TTC549 (cell line): ENCODE measurements around the gene PPP2R5B.

Experiments
- FAIRE-seq: peaks from 2 replicates; lab custom pipeline; 2012; peaks lifted over from hg19 to GRCh38; lab: Jason Lieb, UNC

PPP2R5B gene

GRCh38 chr11:64908766-64909165 lies 15.7 kb upstream of the PPP2R5B start:
- no peak for FAIRE-seq

- FAIRE-seq = no peak
Measured at GRCh38 chr11:64909653-64910343, 14.7 kb upstream of the PPP2R5B start.

DNA sequence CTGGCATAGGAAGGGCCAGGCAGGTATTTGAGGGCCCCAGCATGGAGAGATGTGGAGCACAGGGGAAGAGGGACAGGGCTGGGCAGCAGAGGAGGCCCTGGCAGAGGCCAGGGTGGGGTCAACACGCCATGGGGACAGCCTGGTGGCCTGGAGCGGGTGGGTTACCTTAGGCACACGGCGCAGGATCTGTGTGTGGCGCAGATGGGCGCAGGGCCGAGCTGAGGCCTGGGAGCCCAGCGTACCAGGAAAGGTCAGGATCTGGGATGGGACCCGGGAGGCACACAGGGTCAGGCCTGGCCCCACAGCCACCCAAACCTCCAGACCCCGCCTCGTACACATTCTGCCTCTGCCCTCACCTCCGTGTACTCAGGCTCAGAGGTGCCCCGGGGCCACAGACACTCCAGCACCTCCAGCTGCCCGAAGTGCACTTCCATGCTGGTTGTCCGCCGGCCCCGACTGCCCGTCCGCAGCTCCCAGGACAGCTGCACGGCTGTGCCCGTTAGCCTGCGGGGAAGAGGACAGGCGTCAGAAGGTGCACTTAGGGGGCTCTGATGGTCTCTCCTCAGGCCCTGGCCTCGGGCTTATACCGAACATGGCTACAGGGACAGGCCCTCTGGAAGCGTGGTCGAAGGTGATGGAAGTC lies 13.9 kb upstream of the PPP2R5B start:
- FAIRE-seq = no peak

- FAIRE-seq = no peak
Measured at GRCh38 chr11:64911142-64911541, 13.3 kb upstream of the PPP2R5B start.

DNA sequence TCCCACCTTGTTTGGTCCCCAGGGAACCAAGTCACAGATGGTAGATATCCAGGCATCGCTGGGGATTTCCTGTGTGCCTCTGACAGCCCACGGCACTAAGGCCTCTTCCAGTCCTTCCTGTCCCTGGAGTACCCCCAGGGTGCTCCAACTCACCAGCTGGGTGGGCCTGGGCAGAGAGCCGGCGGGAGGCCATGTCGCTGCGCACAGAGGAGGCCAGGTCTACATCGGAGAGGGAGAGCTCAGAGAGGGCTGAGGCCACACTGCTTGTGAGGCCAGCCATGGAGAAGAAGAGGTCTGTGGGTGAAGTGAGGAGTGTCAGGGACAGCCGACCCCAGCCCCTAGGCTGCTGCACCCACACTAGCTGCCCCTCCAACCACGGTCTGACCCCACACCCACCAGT lies 12.8 kb upstream of the PPP2R5B start:
- FAIRE-seq = no peak

DNA sequence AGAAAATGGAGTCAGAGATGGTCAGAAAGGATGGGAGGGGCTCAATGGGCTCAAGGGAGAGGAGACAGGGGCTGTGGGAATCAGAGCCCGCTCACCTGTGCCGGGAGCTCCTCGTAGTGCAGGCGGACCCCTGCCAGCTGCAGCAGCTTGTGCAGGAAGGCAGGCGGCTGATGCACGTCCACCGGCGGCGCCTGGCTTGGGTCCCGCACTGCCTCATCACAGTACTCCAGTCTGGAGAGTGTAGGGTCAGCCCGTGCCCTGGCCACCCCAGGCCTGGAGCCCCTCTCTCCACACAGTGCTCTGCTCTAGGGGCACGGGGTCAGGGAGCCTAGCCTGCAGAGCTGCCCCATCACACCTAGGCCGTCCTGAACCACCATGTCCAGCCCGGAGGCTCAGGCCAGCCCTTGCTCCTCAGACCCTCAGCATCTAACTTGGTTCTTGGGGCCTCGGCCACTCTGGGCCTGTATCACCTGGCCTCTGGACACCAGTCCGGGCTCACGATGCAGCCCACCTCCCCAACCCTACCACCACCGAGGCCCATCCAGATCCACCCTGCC lies 11.2 kb upstream of the PPP2R5B start:
- FAIRE-seq = no peak

GRCh38 chr11:64914123-64914522 lies 10.4 kb upstream of the PPP2R5B start:
- FAIRE-seq = no peak

DNA sequence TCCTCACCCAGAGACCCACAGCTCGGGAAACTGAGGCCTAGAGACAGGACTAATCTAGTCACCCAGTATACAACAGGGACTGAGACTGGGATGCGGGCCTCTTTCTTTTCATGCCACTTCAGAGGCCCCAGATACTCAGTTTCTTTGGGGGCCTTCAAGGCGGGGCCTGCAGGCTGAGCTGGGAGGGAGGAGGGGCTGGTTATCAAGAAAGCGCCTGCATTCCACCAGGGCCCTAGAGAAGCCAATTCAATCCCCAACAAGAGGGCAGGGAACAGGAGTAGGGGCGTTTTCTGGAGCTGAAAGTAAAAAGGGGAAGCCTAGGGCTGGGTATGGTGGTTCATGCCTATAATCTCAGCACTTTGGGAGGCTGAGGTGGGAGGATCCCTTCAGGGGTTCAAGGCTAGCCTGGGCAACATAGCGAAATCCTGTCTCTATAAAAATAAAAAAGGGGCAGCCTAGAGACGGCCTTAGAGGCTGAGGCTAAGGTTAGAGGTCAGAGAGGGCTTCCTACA lies 9.1 kb upstream of the PPP2R5B start:
- no peak for FAIRE-seq

- no peak for FAIRE-seq
Measured at GRCh38 chr11:64916040-64916774, 8.3 kb upstream of the PPP2R5B start.

DNA sequence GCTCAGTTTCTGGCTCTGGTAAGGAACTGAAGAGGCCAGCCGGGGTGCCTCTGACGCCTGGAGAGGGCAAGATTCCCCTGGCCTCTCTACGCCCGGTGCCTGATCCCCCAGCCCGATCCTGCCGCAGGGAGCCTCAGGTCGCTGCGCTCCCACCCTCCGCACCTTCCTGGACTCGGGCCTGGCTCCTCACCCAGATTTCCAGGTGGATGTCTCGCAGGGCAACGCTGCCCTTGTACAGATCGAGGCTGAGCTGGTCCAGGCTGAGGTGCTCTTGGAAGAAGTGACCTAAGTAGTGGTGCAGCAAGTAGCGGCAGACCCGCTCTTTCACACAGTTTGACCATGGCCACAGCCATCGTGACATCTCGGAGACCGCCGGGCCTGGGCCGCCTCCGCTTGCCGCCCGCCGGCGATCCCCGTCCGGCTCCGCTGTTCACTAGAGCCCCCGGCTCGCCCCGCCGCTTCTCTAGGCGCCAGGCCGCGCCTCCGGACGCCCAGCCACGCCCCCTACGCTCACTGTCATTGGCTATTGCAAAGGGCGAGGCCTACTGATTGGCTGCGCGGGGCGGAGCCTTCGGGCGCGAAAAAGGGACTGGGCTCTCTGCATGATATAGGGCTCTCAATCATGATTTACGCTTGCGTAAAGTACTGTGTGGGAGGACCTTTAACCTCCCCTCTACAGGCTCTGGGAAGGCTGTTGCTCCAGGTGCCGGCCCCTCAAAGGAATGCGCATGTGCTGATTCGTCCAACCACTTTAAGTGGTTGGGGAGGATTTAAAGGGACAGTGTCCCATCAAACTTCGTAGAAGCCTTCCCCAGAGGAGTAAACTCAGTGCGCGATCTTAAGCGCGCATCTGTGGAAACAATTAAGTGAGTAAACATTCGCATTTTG lies 7.5 kb upstream of the PPP2R5B start, which contains the start of gene ATG2A:
Gene ATG2A, minus strand, starts transcription at position 435 of the 888 bp plus-strand sequence. Its CDS starts 74 bp downstream, at position 361.
- FAIRE-seq = peak; percentile 97

GRCh38 chr11:64917663-64917995 lies 6.9 kb upstream of the PPP2R5B start:
- FAIRE-seq = no peak

DNA sequence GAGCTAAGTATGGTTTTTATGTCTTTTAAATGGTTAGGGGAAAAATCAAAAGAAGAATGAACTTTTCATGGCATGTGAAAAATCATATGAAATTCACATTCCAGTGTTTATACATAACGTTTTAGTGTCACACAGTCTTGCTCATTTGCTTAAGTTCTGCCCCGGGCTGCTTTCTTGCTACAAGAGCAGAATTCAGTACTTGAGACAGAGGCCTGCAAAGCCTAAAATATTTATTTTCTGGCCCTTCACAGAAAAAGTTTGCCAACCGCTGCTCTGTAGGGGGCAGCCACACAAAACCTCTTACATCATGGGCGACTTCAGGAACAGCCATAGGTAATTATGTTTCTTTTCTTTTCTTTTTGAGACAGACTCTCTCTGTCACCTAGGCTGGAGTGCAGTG lies 6.5 kb upstream of the PPP2R5B start:
- no peak for FAIRE-seq

DNA sequence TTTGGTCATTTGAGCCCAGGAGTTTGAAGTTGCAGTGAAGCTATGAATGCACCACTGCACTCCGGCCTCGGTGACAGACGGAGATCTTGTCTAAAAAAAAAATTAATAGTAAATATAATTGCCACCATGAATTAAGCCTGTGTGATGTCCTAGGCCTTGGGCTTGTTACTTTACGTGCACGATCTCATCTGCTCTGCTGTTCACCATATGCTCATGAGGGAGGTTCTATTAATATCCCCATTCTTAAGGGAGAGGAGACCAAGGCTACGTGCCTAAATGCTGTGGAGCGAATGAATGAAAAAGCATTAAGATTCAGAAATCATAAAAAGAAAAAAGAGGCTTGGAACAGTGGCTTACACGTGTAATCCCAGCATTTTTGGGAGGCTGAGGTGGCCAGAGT lies 4.9 kb upstream of the PPP2R5B start:
- no peak for FAIRE-seq

- no peak for FAIRE-seq
Measured at GRCh38 chr11:64920124-64920523, 4.4 kb upstream of the PPP2R5B start.

- FAIRE-seq = no peak
Measured at GRCh38 chr11:64921384-64921783, 3.1 kb upstream of the PPP2R5B start.

DNA sequence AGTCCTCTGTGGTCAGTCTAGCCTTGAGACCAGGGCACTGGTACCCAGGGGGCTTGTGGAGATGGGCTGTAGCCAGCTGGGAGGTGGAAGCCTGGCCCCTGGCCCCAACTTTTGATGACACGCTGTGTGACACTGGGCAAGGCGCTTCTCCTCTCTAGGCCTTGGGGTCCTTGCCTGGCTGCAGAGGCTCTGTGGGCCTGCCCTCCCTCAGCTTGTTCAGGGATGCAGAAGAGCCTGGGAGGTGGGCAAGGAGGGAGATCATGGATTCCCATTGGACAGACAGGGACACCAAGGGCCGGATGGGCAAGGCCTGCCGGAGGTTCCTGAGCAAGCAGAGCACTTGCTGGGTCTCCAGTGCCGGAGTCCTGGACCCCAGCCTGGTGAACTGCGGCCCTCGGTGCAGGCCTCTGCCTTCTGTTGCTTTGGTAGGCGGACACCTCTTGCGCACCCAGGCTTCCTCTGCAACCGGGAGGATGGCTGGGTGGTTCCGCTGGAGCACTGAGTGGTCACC lies 1.3 kb upstream of the PPP2R5B start:
- FAIRE-seq = no peak

DNA sequence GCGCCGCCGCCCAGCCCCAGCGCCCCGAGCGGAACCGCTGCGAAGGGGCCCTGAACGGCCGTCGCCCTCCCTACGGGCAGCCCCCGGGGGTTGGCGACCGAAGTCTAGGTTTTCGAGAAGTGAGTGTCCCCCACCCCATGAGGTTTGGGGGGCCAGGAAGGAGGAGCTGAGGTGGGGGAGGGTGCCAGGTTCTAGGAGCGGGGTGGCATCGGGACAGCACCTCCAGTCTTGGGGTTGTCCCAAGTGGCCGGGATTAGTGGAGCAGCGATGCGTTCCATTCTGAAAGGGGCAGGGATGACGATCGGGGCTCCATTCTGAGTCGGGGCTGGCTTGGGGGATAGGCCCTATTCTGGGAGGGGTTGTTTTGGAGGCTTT lies 408 bp downstream of the PPP2R5B start:
- FAIRE-seq = no peak

- no peak for FAIRE-seq
Measured at GRCh38 chr11:64925536-64926436, 1.3 kb downstream of the PPP2R5B start.

DNA sequence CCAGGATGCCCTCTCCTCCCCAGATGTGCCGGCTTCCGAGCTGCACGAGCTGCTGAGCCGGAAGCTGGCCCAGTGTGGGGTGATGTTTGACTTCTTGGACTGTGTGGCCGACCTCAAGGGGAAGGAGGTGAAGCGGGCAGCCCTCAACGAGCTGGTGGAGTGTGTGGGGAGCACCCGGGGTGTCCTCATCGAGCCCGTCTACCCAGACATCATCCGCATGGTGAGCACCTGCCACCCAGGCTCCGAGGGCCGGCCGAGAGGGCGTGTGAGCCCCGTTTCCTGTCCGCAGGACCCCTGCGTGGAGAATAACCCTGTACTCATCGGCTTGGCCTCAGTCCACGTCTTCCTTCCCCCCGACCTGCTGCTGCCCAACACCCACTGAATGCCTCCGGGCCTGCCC lies 2.2 kb downstream of the PPP2R5B start:
- no peak for FAIRE-seq

DNA sequence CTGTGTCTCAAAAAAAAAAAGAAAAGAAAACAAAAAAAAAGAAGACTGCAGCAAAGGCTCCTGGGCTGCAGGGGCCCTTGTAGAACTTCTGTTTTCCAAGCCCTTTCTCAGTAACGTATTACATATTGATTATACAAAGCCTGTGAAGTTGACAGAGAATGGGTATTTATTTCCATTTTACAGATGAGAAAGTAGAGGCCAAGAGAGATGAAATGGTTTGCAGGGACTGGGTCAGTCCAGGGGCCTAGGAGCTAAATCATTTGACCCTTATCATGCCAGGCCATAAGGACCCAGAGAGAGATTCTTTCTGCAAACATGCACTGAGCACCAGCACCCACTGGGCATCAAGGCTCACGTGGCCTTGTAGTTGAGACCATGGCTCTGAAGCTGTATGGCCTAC lies 4.5 kb downstream of the PPP2R5B start:
- no peak for FAIRE-seq

DNA sequence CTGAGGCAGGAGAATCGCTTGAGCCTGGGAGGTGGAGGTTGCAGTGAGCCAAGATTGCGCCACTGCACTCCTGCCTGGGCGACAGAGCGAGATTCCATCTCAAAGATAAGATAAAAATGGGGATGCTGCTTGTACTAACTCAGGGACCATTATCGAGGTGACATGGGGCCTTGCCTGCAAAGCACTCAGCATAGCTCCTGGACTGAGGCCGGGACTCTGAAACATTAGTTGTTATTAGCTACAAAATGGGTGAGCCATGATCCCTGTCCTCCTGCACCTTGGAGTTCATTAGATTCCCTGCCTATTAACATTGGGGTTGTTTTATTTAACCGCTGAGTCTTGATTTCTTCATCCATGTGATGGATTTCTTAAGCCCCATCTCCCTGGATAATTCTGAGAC lies 5.1 kb downstream of the PPP2R5B start:
- FAIRE-seq = no peak
